Measurements from ENCODE around the gene WDR72. TPM values are rescaled to one million over a fixed set of nuclear protein-coding genes. Genes with fewer than 3 reads are reported as not detected.

Gene WDR72
- total and polyA plus RNA-seq, 2 of the 4 experiments (the other 2 are of a cell fraction): not detected

DNA sequence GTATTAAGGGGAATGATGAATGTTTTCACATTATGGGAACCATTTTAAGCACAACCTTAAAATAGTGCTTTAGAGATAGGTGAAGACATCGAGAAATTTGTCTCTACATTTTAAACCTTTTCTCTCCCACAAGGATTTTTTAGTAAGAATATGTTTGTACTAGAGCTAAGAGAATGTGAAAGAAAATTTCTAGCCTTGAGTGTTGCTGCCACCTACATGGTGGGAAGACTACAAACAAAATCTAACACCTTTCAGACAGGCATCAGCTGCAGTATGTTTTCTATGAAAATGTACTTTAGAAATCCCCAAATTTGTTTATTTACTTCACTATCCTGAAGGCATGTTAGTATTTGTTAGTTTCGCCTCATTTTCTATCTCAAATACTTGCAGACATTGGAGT is 247.4 kb downstream of the WDR72 start:
- no peak overlapping the region for H2BK20ac ChIP-seq (ENCODE audit: low read depth, low read length)
- H3K4me1 ChIP-seq (ENCODE audit: control insufficient read depth, insufficient read depth, low read length): no peaks in the 10 kb centered on the region
- H4K91ac ChIP-seq (ENCODE audit: insufficient read depth, low read depth, low read length): no peak overlapping the region
- H2AK9ac ChIP-seq (replicated peaks; ENCODE audit: low read depth, low read length, poor library complexity): no peak overlapping the region
- H3K4me3 ChIP-seq (ENCODE audit: insufficient read depth, low read depth, low read length): no peak overlapping the region
- H4K8ac ChIP-seq (ENCODE audit: low read depth in 2 of 2, low read length in 2 of 2): no peak overlapping the region
- H2BK15ac ChIP-seq (ENCODE audit: low read depth, low read length): no peak overlapping the region
- H2AK5ac ChIP-seq (ENCODE audit: low read depth, low read length): no peak overlapping the region
- no peak overlapping the region for H2BK120ac ChIP-seq (ENCODE audit: low read depth, low read length)
- no peak overlapping the region for H3K56ac ChIP-seq (ENCODE audit: extremely low read depth, insufficient read depth, low read length)
- no peak for ATAC-seq (ENCODE audit: low read depth)
- no peaks in the 10 kb centered on the region for H4K20me1 ChIP-seq (ENCODE audit: insufficient read depth, low read length)
- dilution Hi-C loops (cut with HindIII; ENCODE audit: low sequenced_read_pairs, unreplicated experiment): no loop called here
- H3K9me3 ChIP-seq (ENCODE audit: control insufficient read depth, insufficient read depth, low read length): peaks cover 12% of the 10 kb centered on the region; the same call in 1 of the 2 replicates
- no peak for DNase-seq
- H3K18ac ChIP-seq (ENCODE audit: low read depth, low read length): no peak overlapping the region
- no peaks in the 10 kb centered on the region for H3K36me3 ChIP-seq (ENCODE audit: control insufficient read depth, insufficient read depth, low read length)
- in situ Hi-C loops (cut with MboI; ENCODE audit: low sequenced_read_pairs): no loop called here
- intact Hi-C loops (cut with micrococcal nuclease): no loop called here
- BruUV-seq (replicated peaks): no TSS peak
- H3K9me1 ChIP-seq (ENCODE audit: insufficient read depth, low read length): no peaks in the 10 kb centered on the region
- TF ChIP-seq MXI1 (IDR thresholded peaks at IDR 0.05; ENCODE audit: borderline replicate concordance, low read depth, low read length): no peak
- no peak for TF ChIP-seq FOS (IDR thresholded peaks at IDR 0.05; ENCODE audit: low read depth, low read length)
- TF ChIP-seq RCOR1 (IDR thresholded peaks at IDR 0.05; ENCODE audit: insufficient replicate concordance, low read length): no peak
- TF ChIP-seq BHLHE40 (IDR thresholded peaks at IDR 0.05; ENCODE audit: low read depth, low read length): no peak
- no peak for TF ChIP-seq SMC3 (IDR thresholded peaks at IDR 0.05; ENCODE audit: low read depth, low read length)
- TF ChIP-seq CTCF (conservative IDR thresholded peaks at IDR 0.05; ENCODE audit: low read depth, low read length): no peak
- TF ChIP-seq CHD1 (IDR thresholded peaks at IDR 0.05; ENCODE audit: low read depth, low read length): no peak
- TF ChIP-seq RFX5 (IDR thresholded peaks at IDR 0.05; ENCODE audit: low read depth, low read length): no peak
- no peak for TF ChIP-seq MAFK (IDR thresholded peaks at IDR 0.05; ENCODE audit: low read depth, low read length)
- no peak for TF ChIP-seq CEBPB (IDR thresholded peaks at IDR 0.05; ENCODE audit: low read depth, low read length)
- no peak for TF ChIP-seq USF2 (IDR thresholded peaks at IDR 0.05; ENCODE audit: low read depth, low read length)
- TF ChIP-seq MAZ (IDR thresholded peaks at IDR 0.05; ENCODE audit: borderline replicate concordance, low read depth, low read length): no peak
- no peak for TF ChIP-seq RAD21 (IDR thresholded peaks at IDR 0.05; ENCODE audit: low read length)
- TF ChIP-seq, protein P1, sequence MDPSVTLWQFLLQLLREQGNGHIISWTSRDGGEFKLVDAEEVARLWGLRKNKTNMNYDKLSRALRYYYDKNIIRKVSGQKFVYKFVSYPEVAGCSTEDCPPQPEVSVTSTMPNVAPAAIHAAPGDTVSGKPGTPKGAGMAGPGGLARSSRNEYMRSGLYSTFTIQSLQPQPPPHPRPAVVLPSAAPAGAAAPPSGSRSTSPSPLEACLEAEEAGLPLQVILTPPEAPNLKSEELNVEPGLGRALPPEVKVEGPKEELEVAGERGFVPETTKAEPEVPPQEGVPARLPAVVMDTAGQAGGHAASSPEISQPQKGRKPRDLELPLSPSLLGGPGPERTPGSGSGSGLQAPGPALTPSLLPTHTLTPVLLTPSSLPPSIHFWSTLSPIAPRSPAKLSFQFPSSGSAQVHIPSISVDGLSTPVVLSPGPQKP (IDR thresholded peaks at IDR 0.05; ENCODE audit: borderline replicate concordance, low read depth, low read length): no peak
- no peak for TF ChIP-seq POLR2A (IDR thresholded peaks at IDR 0.05; ENCODE audit: low read depth, low read length)
- no peak for TF ChIP-seq NFE2L2 (IDR thresholded peaks at IDR 0.05; ENCODE audit: low read depth, low read length)
- ChIA-PET CTCF (no interaction called here), POLR2A (ENCODE audit: unreplicated experiment) (no interaction called here)
- no peak overlapping the region for H3K4me2 ChIP-seq (ENCODE audit: low read depth, low read length)
- H3K27ac ChIP-seq (ENCODE audit: insufficient read depth, low read length): no peak overlapping the region
- no peak overlapping the region for H3K4ac ChIP-seq (ENCODE audit: low read depth, low read length)
- no peak overlapping the region for H3K14ac ChIP-seq (replicated peaks; ENCODE audit: low read depth, low read length)
- H3K23ac ChIP-seq (ENCODE audit: low read depth, low read length): no peak overlapping the region
- H2BK5ac ChIP-seq (ENCODE audit: low read depth, low read length, poor library complexity, severe bottlenecking): no peak overlapping the region
- no peak overlapping the region for H3K9ac ChIP-seq (ENCODE audit: low read depth, low read length)
- H3K27me3 ChIP-seq (ENCODE audit: control insufficient read depth, insufficient read depth, low read length): no peaks in the 10 kb centered on the region
- H4K5ac ChIP-seq (ENCODE audit: low read depth, low read length): no peak overlapping the region
- H3K79me1 ChIP-seq (ENCODE audit: low read depth in 1 of 2, low read length in 2 of 2): no peaks in the 10 kb centered on the region
- WGBS, 2 experiments (ENCODE audit: extremely low coverage in 2 of 2, insufficient read length in 1 of 2): no CpG with 5 or more reads among the region's 2 CpGs
- no peak overlapping the region for H2AFZ ChIP-seq (replicated peaks; ENCODE audit: low read length, poor library complexity)

Data from IMR-90 (cell line).